GM21528 (cell line): Measurements from ENCODE around the gene CHKA.

Experiments used
- ATAC-seq: cut with Tn5 transposase; IDR thresholded peaks from one replicate; pipeline ENCODE4 v1.9.1; 2021; ENCODE audit warnings: mild to moderate bottlenecking, moderate library complexity; ENCODE audit not compliant: unreplicated experiment, low FRiP score

Gene CHKA

GRCh38 chr11:68077617-68078582, 43.3 kb downstream of the CHKA start:
- no peak for ATAC-seq

- ATAC-seq, result no peak
Measured at GRCh38 chr11:68076371-68077042, 44.7 kb downstream of the CHKA start.

- ATAC-seq, result no peak
Measured at GRCh38 chr11:68074584-68075352, 46.4 kb downstream of the CHKA start.

- ATAC-seq, result no peak
Measured at GRCh38 chr11:68071281-68072048, 49.7 kb downstream of the CHKA start.

- no peak for ATAC-seq
Measured at GRCh38 chr11:68067991-68068390, 53.2 kb downstream of the CHKA start.

GRCh38 chr11:68066742-68067141, 54.4 kb downstream of the CHKA start:
- ATAC-seq, result no peak

GRCh38 chr11:68065841-68066240, 55.3 kb downstream of the CHKA start:
- no peak for ATAC-seq

GRCh38 chr11:68064926-68065325, 56.3 kb downstream of the CHKA start:
- ATAC-seq, result no peak

- no peak for ATAC-seq
Measured at GRCh38 chr11:68061508-68061907, 59.7 kb downstream of the CHKA start.

GRCh38 chr11:68057807-68058206, 63.4 kb downstream of the CHKA start:
- ATAC-seq, result no peak

GRCh38 chr11:68056317-68057285, 64.6 kb downstream of the CHKA start:
- ATAC-seq, result no peak

GRCh38 chr11:68053981-68054812, 67.0 kb downstream of the CHKA start:
- no peak for ATAC-seq

- no peak for ATAC-seq
Measured at GRCh38 chr11:68053117-68053516, 68.1 kb downstream of the CHKA start.

GRCh38 chr11:68052137-68052873, 68.9 kb downstream of the CHKA start:
- ATAC-seq, result no peak

GRCh38 chr11:68051191-68052136, 69.7 kb downstream of the CHKA start:
- ATAC-seq, result no peak

GRCh38 chr11:68050371-68050841, 70.8 kb downstream of the CHKA start:
- ATAC-seq, result no peak
